Natural killer cell (primary cell): ENCODE results near the gene IL11. TPM values are rescaled to one million over a fixed set of nuclear protein-coding genes. Genes with fewer than 3 reads are reported as not detected.

Experiments
- ATAC-seq, 3 donors: fragments of 150-1000 bp in 2 of 3; fragments of 200-7000 bp in 1 of 3; cut with Tn5 transposase; 1 replicate in 1 of 3; 2 replicates in 2 of 3; pipeline ENCODE4 v1.10.0; 2021; ENCODE audit warnings: mild to moderate bottlenecking in 2 of 3, moderate library complexity in 2 of 3
- DNase-seq, 2 donors: peaks; one replicate each; pipeline versions ENCODE4 v3.0.0 to v3.0.0-alpha.2; 2013 to 2021; ENCODE audit warnings: mixed read lengths in 1 of 2
- H3K27ac ChIP-seq: one replicate; pipeline ENCODE4 v1.5.1; 2013; ENCODE audit warnings: mild to moderate bottlenecking, low read length
- H3K27me3 ChIP-seq: one replicate; pipeline ENCODE4 v1.6.1; 2013; ENCODE audit warnings: low read length; ENCODE audit not compliant: control insufficient read depth, insufficient read depth
- H3K36me3 ChIP-seq: one replicate; pipeline ENCODE4 v1.6.1; 2013; ENCODE audit warnings: low read length; ENCODE audit not compliant: control insufficient read depth, insufficient read depth
- H3K4me1 ChIP-seq: one replicate; pipeline ENCODE4 v1.6.1; 2013; ENCODE audit warnings: low read length; ENCODE audit not compliant: control insufficient read depth, insufficient read depth
- H3K4me3 ChIP-seq: one replicate; pipeline ENCODE4 v1.5.1; 2013; ENCODE audit warnings: low read length
- H3K9me3 ChIP-seq: one replicate; pipeline ENCODE4 v1.6.1; 2013; ENCODE audit warnings: low read length; ENCODE audit not compliant: control insufficient read depth, insufficient read depth
- H3K27ac Mint-ChIP-seq, 2 donors: one replicate each; pipeline ENCODE4 v1.8.0; 2022; ENCODE audit warnings: mild to moderate bottlenecking in 2 of 2, mixed read lengths in 2 of 2, moderate library complexity in 1 of 2
- H3K27me3 Mint-ChIP-seq, 2 donors: one replicate each; pipeline ENCODE4 v1.8.0; 2022; ENCODE audit warnings: low read depth in 2 of 2, mixed read lengths in 2 of 2
- H3K36me3 Mint-ChIP-seq: one replicate; pipeline ENCODE4 v1.8.0; 2022; ENCODE audit warnings: mixed read lengths
- H3K4me1 Mint-ChIP-seq, 2 donors: one replicate each; pipeline ENCODE4 v1.8.0; 2022; ENCODE audit warnings: mixed read lengths in 2 of 2
- H3K4me3 Mint-ChIP-seq: one replicate; pipeline ENCODE4 v1.8.0; 2022; ENCODE audit warnings: mild to moderate bottlenecking, moderate library complexity, mixed read lengths
- H3K9me3 Mint-ChIP-seq, 2 donors: one replicate each; pipeline ENCODE4 v1.8.0; 2022; ENCODE audit warnings: mixed read lengths in 2 of 2
- WGBS: methylation state at CpG from one replicate; pipeline ENCODE4 v1.1.7; 2013; ENCODE audit warnings: missing lambda C conversion rate; ENCODE audit not compliant: insufficient coverage; 5-methylcytosine and 5-hydroxymethylcytosine counted together
- intact Hi-C: fragments of 100-400 bp; cut with micrococcal nuclease; formaldehyde crosslinking; loops from one replicate; pipeline ENCODE4 v1.14.2; 2022
- total RNA-seq, 4 donors: library from RNA; stranded (reverse); fragments of 120-200 nt in 1 of 4; gene quantifications; one replicate each; pipeline versions ENCODE4 v1.2.3 to v1.2.4, GENCODE V29; 2013 to 2022
- TF ChIP-seq, protein P1 (sequence below): fragments of 200-600 bp; IDR thresholded peaks from one replicate; pipeline ENCODE4 v1.8.0; 2022; ENCODE audit warnings: antibody characterized with exemption

IL11 gene
- total RNA-seq, 3 donors from 2014 or later (not counting 1 experiment from before 2014, with no cell fraction given), result 0.14 to 0.35 (median 0.27) TPM

DNA sequence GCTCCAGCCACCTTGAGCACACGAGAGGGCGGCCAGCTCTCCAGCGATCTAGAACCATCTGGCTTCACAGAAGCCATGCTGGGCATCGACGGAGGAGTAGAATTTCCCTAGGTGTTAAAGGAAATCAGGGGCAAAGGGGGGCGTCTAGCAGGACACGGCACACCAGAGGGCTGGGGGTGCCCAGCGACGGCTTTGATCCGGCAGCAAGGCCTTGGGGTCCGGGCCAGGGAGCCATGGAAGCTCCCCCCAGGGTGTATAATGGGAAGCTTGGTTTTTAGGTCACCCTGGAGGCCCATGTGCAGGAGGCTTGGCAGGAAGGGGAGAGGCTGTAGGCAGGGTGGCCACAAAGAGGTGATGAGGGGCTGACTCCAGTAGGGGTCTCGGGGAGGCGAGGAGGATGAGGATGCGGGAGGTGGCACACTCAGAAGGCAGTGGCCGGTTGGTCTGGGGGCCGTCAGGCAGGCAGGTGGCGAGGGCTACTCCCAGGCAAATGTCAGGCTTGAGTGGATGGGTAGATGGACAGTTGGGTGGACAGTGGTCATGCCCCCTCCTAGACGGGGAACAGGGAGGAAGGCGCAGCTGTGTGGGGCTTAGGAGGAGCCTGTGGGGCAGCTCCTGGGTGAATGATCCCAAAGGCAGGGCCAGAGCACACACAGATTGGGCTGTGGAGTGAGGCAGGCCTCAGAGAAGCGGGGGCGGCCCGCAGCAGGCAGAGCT, 25.0 kb downstream of the IL11 start:
- no peaks in the 10 kb centered on the region for H3K27me3 Mint-ChIP-seq
- Histone ChIP-seq H3K27ac (no peak overlapping the region), H3K4me3 (no peak overlapping the region), H3K27me3 (no peaks in the 10 kb centered on the region), H3K36me3 (peaks cover 4% of the 10 kb centered on the region), H3K4me1 (peaks cover 15% of the 10 kb centered on the region), H3K9me3 (no peaks in the 10 kb centered on the region)
- ATAC-seq, result no peak
- intact Hi-C loops, result no loop called here
- H3K9me3 Mint-ChIP-seq, result no peaks in the 10 kb centered on the region
- H3K27ac Mint-ChIP-seq, result peak overlapping the region in 1 of 2 donors; percentile 2
- no peaks in the 10 kb centered on the region for H3K36me3 Mint-ChIP-seq
- no peak overlapping the region for H3K4me3 Mint-ChIP-seq
- TF ChIP-seq, protein P1, sequence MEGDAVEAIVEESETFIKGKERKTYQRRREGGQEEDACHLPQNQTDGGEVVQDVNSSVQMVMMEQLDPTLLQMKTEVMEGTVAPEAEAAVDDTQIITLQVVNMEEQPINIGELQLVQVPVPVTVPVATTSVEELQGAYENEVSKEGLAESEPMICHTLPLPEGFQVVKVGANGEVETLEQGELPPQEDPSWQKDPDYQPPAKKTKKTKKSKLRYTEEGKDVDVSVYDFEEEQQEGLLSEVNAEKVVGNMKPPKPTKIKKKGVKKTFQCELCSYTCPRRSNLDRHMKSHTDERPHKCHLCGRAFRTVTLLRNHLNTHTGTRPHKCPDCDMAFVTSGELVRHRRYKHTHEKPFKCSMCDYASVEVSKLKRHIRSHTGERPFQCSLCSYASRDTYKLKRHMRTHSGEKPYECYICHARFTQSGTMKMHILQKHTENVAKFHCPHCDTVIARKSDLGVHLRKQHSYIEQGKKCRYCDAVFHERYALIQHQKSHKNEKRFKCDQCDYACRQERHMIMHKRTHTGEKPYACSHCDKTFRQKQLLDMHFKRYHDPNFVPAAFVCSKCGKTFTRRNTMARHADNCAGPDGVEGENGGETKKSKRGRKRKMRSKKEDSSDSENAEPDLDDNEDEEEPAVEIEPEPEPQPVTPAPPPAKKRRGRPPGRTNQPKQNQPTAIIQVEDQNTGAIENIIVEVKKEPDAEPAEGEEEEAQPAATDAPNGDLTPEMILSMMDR, result no peak
- H3K4me1 Mint-ChIP-seq, result peaks cover 10 to 23% of the 10 kb centered on the region in 2 donors
- WGBS, result 96% methylated on average over 22 of the region's 22 CpGs
- DNase-seq, result no peak

- TF ChIP-seq, protein P1, result no peak
- Mint-ChIP-seq H3K27me3 (no peaks in the 10 kb centered on the region), H3K4me3 (no peak overlapping the region), H3K9me3 (no peaks in the 10 kb centered on the region), H3K27ac (no peak overlapping the region), H3K36me3 (no peaks in the 10 kb centered on the region), H3K4me1 (peaks cover 10 to 31% of the 10 kb centered on the region in 2 donors)
- no peak overlapping the region for H3K4me3 ChIP-seq
- peaks cover 19% of the 10 kb centered on the region for H3K4me1 ChIP-seq
- H3K36me3 ChIP-seq, result peaks cover 4% of the 10 kb centered on the region
- no peak for ATAC-seq
- intact Hi-C loops, result no loop called here
- no peaks in the 10 kb centered on the region for H3K9me3 ChIP-seq
- H3K27me3 ChIP-seq, result no peaks in the 10 kb centered on the region
- no peak overlapping the region for H3K27ac ChIP-seq
- no peak for DNase-seq
- WGBS, result 91% methylated on average over 9 of the region's 9 CpGs
Measured at GRCh38 chr19:55344444-55344843, 25.8 kb downstream of the IL11 start.

DNA sequence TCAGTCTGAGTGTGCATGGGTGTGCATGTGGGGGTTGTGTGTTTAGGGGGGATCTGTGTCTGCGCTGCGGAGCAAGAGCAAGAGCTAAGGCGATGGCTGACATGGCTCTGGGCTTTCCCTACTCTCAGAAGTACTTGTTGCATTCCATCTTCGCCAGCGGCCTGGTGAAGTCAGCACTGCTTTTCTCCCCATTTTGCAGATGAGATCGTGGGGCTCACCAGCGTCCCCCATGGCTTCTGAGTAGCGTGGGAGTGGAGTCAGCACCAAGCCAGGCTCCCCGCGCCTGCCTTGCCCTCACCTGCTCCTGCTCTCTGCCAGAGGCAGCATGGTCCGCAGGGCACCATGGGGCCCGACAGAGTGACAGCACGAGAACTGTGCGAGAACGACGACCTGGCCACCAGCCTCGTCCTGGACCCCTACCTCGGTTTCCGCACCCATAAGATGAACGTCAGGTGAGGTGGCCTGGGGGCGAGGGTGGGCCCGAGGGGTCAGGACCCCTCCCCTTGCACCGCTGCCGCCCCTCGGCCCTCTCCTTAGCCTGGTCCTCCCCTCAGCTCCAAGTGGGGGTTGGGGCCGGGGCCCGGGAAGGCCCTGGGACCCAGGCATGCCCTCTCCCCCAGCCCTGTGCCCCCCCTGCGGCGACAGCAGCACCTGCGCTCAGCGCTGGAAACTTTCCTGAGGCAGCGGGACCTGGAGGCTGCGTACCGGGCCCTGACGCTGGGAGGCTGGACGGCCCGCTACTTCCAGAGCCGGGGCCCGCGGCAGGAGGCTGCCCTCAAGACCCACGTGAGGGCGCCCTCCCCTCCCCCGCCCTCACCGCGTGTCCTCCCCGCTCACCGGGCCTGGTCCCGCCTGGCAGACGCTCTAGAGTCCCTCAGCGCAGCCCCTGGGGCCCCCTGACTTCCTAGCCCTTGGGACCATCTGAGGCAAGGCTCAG, 28.4 kb downstream of the IL11 start:
- Mint-ChIP-seq H3K36me3 (no peaks in the 10 kb centered on the region), H3K4me3 (peak overlapping the region; percentile 21), H3K27ac (peak overlapping the region in 1 of 2 donors; percentile 99), H3K9me3 (no peaks in the 10 kb centered on the region), H3K4me1 (peaks cover 18 to 41% of the 10 kb centered on the region in 2 donors), H3K27me3 (peaks cover 0 to 3% of the 10 kb centered on the region in 2 donors)
- H3K4me1 ChIP-seq, result peaks cover 31% of the 10 kb centered on the region
- no peaks in the 10 kb centered on the region for H3K9me3 ChIP-seq
- ATAC-seq, result no peak
- 95% methylated on average over 50 of the region's 50 CpGs for WGBS
- no peak for DNase-seq
- H3K27me3 ChIP-seq, result no peaks in the 10 kb centered on the region
- TF ChIP-seq, protein P1, result no peak
- intact Hi-C loops, result no loop called here
- H3K4me3 ChIP-seq, result no peak overlapping the region
- peaks cover 4% of the 10 kb centered on the region for H3K36me3 ChIP-seq
- H3K27ac ChIP-seq, result no peak overlapping the region
